Right lobe of liver (tissue), 6 donors: Measurements from ENCODE around the gene SPTB. TPM values are rescaled to one million over a fixed set of nuclear protein-coding genes. Genes with fewer than 3 reads are reported as not detected.

Experiments used
- ATAC-seq, 4 donors: fragments of 200-7000 bp; cut with Tn5 transposase; one replicate each; pipeline ENCODE4 v1.9.1; 2020; ENCODE audit warnings: mild to moderate bottlenecking in 4 of 4, moderate library complexity in 4 of 4
- DNase-seq, 3 donors: peaks; one replicate each; pipeline ENCODE4 v3.0.0-alpha.2; 2020
- H3K27ac ChIP-seq, 3 donors: fragments of 200-600 bp; one replicate each; pipeline ENCODE4 v1.8.0; 2022
- H3K27me3 ChIP-seq, 2 donors: fragments of 200-600 bp; one replicate each; pipeline ENCODE4 v1.8.0; 2022
- H3K36me3 ChIP-seq, 4 donors: fragments of 200-600 bp; sonication (generic) in 1 of 4; one replicate each; pipeline versions ENCODE4 v1.5.1 to v1.8.0; 2017 to 2022; ENCODE audit warnings: control low read depth in 1 of 4
- H3K4me1 ChIP-seq, 4 donors: fragments of 200-600 bp; sonication (generic) in 1 of 4; one replicate each; pipeline versions ENCODE4 v1.5.1 to v1.8.0; 2017 to 2022; ENCODE audit warnings: control low read depth in 1 of 4
- H3K4me3 ChIP-seq, 3 donors: fragments of 200-600 bp; one replicate each; pipeline ENCODE4 v1.8.0; 2022
- H3K9me3 ChIP-seq, 4 donors: fragments of 200-600 bp; sonication (generic) in 1 of 4; one replicate each; pipeline versions ENCODE4 v1.5.1 to v1.8.0; 2017 to 2022; ENCODE audit warnings: control low read depth in 1 of 4
- POLR2A ChIP-seq: fragments of 450-650 bp; IDR thresholded peaks from one replicate; pipeline ENCODE4 v1.6.1; 2017; ENCODE audit warnings: antibody characterized with exemption, mild to moderate bottlenecking
- WGBS: methylation state at CpG from one replicate; pipeline ENCODE4 v1.1.6; 2018; ENCODE audit warnings: low coverage, low lambda C conversion rate; ENCODE audit not compliant: insufficient coverage; ENCODE audit errors: missing lambda C conversion rate; 5-methylcytosine and 5-hydroxymethylcytosine counted together
- intact Hi-C, 2 donors: fragments of 100-400 bp; cut with DNase I; formaldehyde crosslinking; loops; one replicate each; pipeline versions ENCODE4 v1.11.2 to v1.14.1; 2022
- total RNA-seq, 6 experiments: library from RNA; depleted of rRNA in 2 of 6; stranded (reverse); fragments of >200 nt in 2 of 6; fragmentation: NEBNext Ultra II Directional in 3 of 6; extraction: Animal tissue kit (Norgen Biotek cat#: 25700) in 3 of 6; gene quantifications; one replicate each; pipeline versions ENCODE4 v1.1.0 to v1.2.4, GENCODE V29; 2016 to 2023
- TF ChIP-seq, protein P1 (sequence below), 4 donors: fragments of 200-600 bp in 3 of 4; fragments of 450-650 bp in 1 of 4; IDR thresholded peaks; one replicate each; pipeline versions ENCODE4 v1.5.1 to v1.8.0; 2016 to 2022; ENCODE audit warnings: antibody characterized with exemption in 4 of 4, mild to moderate bottlenecking in 2 of 4
- donor health status: DM: no; HTN: yes; CAD: no.
- donor health status: DM: no; HTN: no; CAD: no.
- donor health status: DM: no; HTN: no; CAD: no.
- donor health status: DM: no; HTN: yes; CAD: no.
- donor health status: DM: no; HTN: yes; CAD: no.

The SPTB gene
- total RNA-seq, 6 experiments from 2014 or later: 0.12 to 2.4 (median 0.72) TPM

GRCh38 chr14:64864258-64864657 is 15.4 kb downstream of the SPTB start:
- Histone ChIP-seq H3K4me3 (no peak overlapping the region), H3K9me3 (no peaks in the 10 kb centered on the region), H3K27ac (no peak overlapping the region), H3K36me3 (no peaks in the 10 kb centered on the region), H3K27me3 (no peaks in the 10 kb centered on the region), H3K4me1 (no peaks in the 10 kb centered on the region)
- ATAC-seq (no peak), DNase-seq (no peak)
- TF ChIP-seq, protein P1, sequence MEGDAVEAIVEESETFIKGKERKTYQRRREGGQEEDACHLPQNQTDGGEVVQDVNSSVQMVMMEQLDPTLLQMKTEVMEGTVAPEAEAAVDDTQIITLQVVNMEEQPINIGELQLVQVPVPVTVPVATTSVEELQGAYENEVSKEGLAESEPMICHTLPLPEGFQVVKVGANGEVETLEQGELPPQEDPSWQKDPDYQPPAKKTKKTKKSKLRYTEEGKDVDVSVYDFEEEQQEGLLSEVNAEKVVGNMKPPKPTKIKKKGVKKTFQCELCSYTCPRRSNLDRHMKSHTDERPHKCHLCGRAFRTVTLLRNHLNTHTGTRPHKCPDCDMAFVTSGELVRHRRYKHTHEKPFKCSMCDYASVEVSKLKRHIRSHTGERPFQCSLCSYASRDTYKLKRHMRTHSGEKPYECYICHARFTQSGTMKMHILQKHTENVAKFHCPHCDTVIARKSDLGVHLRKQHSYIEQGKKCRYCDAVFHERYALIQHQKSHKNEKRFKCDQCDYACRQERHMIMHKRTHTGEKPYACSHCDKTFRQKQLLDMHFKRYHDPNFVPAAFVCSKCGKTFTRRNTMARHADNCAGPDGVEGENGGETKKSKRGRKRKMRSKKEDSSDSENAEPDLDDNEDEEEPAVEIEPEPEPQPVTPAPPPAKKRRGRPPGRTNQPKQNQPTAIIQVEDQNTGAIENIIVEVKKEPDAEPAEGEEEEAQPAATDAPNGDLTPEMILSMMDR (IDR thresholded peaks at IDR 0.05): no peak
- TF ChIP-seq POLR2A: no peak
- intact Hi-C loops: no loop called here
- 39% methylated on average over 1 of the region's 1 CpG for whole genome bisulfite sequencing

- intact Hi-C loops: no loop called here
- H3K4me1 ChIP-seq: no peaks in the 10 kb centered on the region
- TF ChIP-seq, protein P1 (IDR thresholded peaks at IDR 0.05): no peak
- no peak for TF ChIP-seq POLR2A
- no peak overlapping the region for H3K4me3 ChIP-seq
- no peak overlapping the region for H3K27ac ChIP-seq
- no peaks in the 10 kb centered on the region for H3K36me3 ChIP-seq
- H3K9me3 ChIP-seq: no peaks in the 10 kb centered on the region
- ATAC-seq (no peak), DNase-seq (no peak)
- 41% methylated on average over 3 of the region's 3 CpGs for WGBS
- no peaks in the 10 kb centered on the region for H3K27me3 ChIP-seq
Observed at GRCh38 chr14:64861916-64862315, 17.8 kb downstream of the SPTB start.

DNA sequence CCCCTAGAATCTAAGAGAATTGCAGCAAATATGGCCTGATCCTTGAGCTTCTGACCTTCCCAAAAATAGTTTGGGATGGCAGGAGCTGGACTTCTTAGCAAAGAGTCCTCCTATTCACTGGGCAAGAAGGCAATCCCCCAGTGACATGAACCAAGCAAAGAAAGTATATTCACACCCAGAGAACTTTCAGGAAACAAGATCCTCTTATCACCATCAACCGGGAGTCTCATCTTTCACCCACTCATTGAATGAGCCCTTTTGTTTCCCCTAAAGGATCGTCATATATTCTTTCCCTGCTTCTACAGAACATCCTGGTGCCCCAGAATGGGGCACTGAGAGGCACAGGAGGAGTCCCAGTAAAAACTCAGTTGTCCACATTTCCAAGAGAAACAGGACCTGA is 19.7 kb downstream of the SPTB start:
- H3K27ac ChIP-seq: no peak overlapping the region
- DNase-seq (no peak), ATAC-seq (no peak)
- 3% methylated on average over 2 of the region's 2 CpGs for WGBS
- H3K27me3 ChIP-seq: no peaks in the 10 kb centered on the region
- no peaks in the 10 kb centered on the region for H3K9me3 ChIP-seq
- H3K36me3 ChIP-seq: no peaks in the 10 kb centered on the region
- no peaks in the 10 kb centered on the region for H3K4me1 ChIP-seq
- TF ChIP-seq POLR2A: no peak
- TF ChIP-seq, protein P1 (IDR thresholded peaks at IDR 0.05): no peak
- intact Hi-C loops: no loop called here
- H3K4me3 ChIP-seq: no peak overlapping the region

DNA sequence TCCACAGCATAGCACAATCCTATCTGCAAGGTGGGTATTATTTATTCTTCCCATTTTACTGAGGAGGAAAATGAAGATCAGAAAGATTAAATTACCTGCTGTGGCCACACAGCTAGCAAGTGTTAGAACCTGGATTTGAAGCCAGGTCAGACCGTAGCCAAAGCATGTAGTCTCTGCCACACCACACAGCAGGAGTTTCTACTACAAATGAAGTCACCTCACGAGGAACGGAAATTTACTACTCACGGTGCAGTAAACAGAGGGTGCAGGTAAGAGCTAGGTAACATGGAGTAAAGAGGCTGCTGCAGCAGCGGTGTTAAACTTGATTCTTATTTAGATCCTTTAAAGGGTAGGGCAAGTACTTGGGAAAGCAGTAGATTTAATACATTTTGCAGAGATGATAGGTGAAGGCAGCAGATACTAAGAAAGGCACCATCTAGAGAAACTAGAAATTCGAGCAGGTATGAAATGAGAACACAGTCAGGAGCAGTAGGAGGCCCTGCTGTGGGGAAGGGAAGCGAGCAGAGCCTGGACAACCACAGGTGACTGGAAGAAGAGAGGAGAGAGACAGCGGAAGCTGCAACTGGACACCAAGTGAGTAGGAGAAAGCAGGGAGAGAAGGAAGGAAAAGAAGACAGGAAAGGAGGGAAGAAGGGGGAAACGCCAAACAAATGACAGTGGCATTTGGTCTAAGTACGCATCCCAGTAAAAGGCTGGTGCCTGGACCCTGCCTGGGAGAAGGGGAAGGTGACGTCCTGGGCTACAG is 21.5 kb downstream of the SPTB start:
- Histone ChIP-seq H3K4me1 (no peaks in the 10 kb centered on the region), H3K27ac (no peak overlapping the region), H3K36me3 (no peaks in the 10 kb centered on the region), H3K9me3 (no peaks in the 10 kb centered on the region), H3K27me3 (no peaks in the 10 kb centered on the region), H3K4me3 (no peak overlapping the region)
- no peak for ATAC-seq
- TF ChIP-seq, protein P1 (IDR thresholded peaks at IDR 0.05): no peak
- no peak for TF ChIP-seq POLR2A
- 47% methylated on average over 10 of the region's 11 CpGs for WGBS
- DNase-seq: no peak
- intact Hi-C loops: no loop called here
